GM18870 (cell line): Measurements from ENCODE around the gene POU1F1.
"Not testable (repeated sequence)": the region's sequence is repeated elsewhere in the genome, so short reads cannot be mapped to it uniquely, and the experiment has no call there.

ENCODE experiments used
- ATAC-seq: cut with Tn5 transposase; IDR thresholded peaks from one replicate; pipeline ENCODE4 v1.9.1; 2021; ENCODE audit warnings: moderate library complexity; ENCODE audit not compliant: unreplicated experiment

POU1F1 gene

GRCh38 chr3:87276484-87276883 is at the start of gene POU1F1:
POU1F1 (minus strand) TSS chr3:87276584; CDS start chr3:87276462, 122 bp downstream.
- no peak for ATAC-seq

GRCh38 chr3:87324609-87325008 is 48.2 kb upstream of the POU1F1 start:
- no peak for ATAC-seq

GRCh38 chr3:87320756-87321626 is 44.6 kb upstream of the POU1F1 start:
- ATAC-seq, result no peak

GRCh38 chr3:87318617-87319021 is 42.2 kb upstream of the POU1F1 start:
- no peak for ATAC-seq

GRCh38 chr3:87317779-87318178 is 41.4 kb upstream of the POU1F1 start:
- ATAC-seq, result no peak

- ATAC-seq, result no peak
Measured at GRCh38 chr3:87313641-87314040, 37.3 kb upstream of the POU1F1 start.

GRCh38 chr3:87311309-87311708 is 34.9 kb upstream of the POU1F1 start:
- no peak for ATAC-seq

- no peak for ATAC-seq
Measured at GRCh38 chr3:87309601-87310000, 33.2 kb upstream of the POU1F1 start.

- ATAC-seq, result peak; percentile 90
Measured at GRCh38 chr3:87307805-87308204, 31.4 kb upstream of the POU1F1 start.

GRCh38 chr3:87305517-87305916 is 29.1 kb upstream of the POU1F1 start:
- no peak for ATAC-seq

- not testable (repeated sequence) for ATAC-seq
Measured at GRCh38 chr3:87305031-87305430, 28.6 kb upstream of the POU1F1 start.

GRCh38 chr3:87298111-87298718 is 21.8 kb upstream of the POU1F1 start:
- ATAC-seq, result peak; percentile 85

GRCh38 chr3:87288446-87288845 is 12.1 kb upstream of the POU1F1 start:
- ATAC-seq, result no peak

- peak; percentile 71 for ATAC-seq
Measured at GRCh38 chr3:87287011-87287410, 10.6 kb upstream of the POU1F1 start.

- ATAC-seq, result peak; percentile 84
Measured at GRCh38 chr3:87272718-87273341, 3.6 kb downstream of the POU1F1 start.

- no peak for ATAC-seq
Measured at GRCh38 chr3:87270908-87271700, 5.3 kb downstream of the POU1F1 start.

- ATAC-seq, result no peak
Measured at GRCh38 chr3:87269723-87270122, 6.7 kb downstream of the POU1F1 start.

- ATAC-seq, result no peak
Measured at GRCh38 chr3:87268646-87269211, 7.7 kb downstream of the POU1F1 start.

GRCh38 chr3:87267953-87268645 is 8.3 kb downstream of the POU1F1 start:
- ATAC-seq, result no peak

GRCh38 chr3:87261925-87262324 is 14.5 kb downstream of the POU1F1 start:
- ATAC-seq, result no peak
